Measurements from ENCODE around the gene MAP4K3. TPM values are rescaled to one million over a fixed set of nuclear protein-coding genes. Genes with fewer than 3 reads are reported as not detected.

The MAP4K3 gene
- polyA plus RNA-seq, 1 experiment: 45.5 TPM

DNA sequence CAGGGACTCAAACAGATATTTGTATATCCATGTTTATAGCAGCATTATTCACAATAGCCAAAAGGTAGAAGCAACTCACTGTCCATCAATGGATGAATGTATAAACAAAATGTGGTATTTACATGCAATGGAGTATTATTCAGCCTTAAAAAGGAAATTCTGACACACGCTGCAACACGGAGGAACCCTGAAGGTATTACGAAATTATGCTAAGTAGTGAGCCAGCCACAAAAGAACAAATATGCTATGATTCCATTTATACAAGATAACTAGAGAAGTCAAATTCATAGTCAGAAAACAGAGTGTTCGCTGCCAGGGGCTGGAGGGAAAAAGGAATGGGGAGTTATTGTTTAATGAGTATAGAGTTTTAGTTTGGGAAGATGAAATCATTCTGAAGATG, 132.4 kb downstream of the MAP4K3 start:
- Histone ChIP-seq H3K4me3 (ENCODE audit: low read depth, low read length) (no peak overlapping the region), H3K36me3 (ENCODE audit: control insufficient read depth, insufficient read depth, low read length) (no peaks in the 10 kb centered on the region; the same call in 1 of the 2 replicates), H3K27me3 (ENCODE audit: control insufficient read depth, insufficient read depth, low read length) (no peaks in the 10 kb centered on the region)
- ChIA-PET POLR2A (no interaction called here), CTCF (no interaction called here)
- TF ChIP-seq, protein P1, sequence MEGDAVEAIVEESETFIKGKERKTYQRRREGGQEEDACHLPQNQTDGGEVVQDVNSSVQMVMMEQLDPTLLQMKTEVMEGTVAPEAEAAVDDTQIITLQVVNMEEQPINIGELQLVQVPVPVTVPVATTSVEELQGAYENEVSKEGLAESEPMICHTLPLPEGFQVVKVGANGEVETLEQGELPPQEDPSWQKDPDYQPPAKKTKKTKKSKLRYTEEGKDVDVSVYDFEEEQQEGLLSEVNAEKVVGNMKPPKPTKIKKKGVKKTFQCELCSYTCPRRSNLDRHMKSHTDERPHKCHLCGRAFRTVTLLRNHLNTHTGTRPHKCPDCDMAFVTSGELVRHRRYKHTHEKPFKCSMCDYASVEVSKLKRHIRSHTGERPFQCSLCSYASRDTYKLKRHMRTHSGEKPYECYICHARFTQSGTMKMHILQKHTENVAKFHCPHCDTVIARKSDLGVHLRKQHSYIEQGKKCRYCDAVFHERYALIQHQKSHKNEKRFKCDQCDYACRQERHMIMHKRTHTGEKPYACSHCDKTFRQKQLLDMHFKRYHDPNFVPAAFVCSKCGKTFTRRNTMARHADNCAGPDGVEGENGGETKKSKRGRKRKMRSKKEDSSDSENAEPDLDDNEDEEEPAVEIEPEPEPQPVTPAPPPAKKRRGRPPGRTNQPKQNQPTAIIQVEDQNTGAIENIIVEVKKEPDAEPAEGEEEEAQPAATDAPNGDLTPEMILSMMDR (IDR thresholded peaks at IDR 0.05; ENCODE audit: insufficient read depth, low read depth, low read length): no peak
- DNase-seq (ENCODE audit: low read depth): no peak

DNA sequence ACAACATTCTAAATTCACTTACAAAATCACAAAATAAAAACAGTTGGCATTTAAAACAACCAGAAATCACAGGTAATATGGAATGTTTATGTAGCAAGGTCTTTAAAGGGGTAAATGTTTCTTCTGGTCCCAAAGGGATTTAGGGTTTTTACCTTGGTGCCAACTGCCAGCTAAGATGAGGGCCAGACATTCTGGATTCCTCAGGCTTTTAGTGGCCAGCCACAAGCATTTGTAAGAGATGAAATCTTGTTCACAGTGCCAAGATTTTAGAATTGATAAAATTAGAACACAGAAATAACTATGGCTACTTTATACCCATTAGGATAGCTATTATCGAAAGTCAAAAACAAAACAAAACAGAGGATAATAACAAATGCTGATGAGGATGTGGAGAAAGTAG, 132.9 kb downstream of the MAP4K3 start:
- Histone ChIP-seq H3K4me3 (ENCODE audit: low read depth, low read length) (no peak overlapping the region), H3K36me3 (ENCODE audit: control insufficient read depth, insufficient read depth, low read length) (no peaks in the 10 kb centered on the region; the same call in 1 of the 2 replicates), H3K27me3 (ENCODE audit: control insufficient read depth, insufficient read depth, low read length) (no peaks in the 10 kb centered on the region)
- no peak for DNase-seq (ENCODE audit: low read depth)
- TF ChIP-seq, protein P1 (IDR thresholded peaks at IDR 0.05; ENCODE audit: insufficient read depth, low read depth, low read length): no peak
- ChIA-PET POLR2A (interaction anchor here (0.6 kb wide), 1 partner anchor 183 kb away, joined by 3 read pairs; no protein-coding TSS in a partner anchor), CTCF (no interaction called here)

GRCh38 chr2:39301352-39301751, 135.7 kb downstream of the MAP4K3 start:
- ChIA-PET POLR2A (no interaction called here), CTCF (no interaction called here)
- Histone ChIP-seq H3K27me3 (ENCODE audit: control insufficient read depth, insufficient read depth, low read length) (no peaks in the 10 kb centered on the region), H3K4me3 (ENCODE audit: low read depth, low read length) (no peak overlapping the region), H3K36me3 (ENCODE audit: control insufficient read depth, insufficient read depth, low read length) (peaks cover 2% of the 10 kb centered on the region; the same call in 1 of the 2 replicates)
- TF ChIP-seq, protein P1 (IDR thresholded peaks at IDR 0.05; ENCODE audit: insufficient read depth, low read depth, low read length): no peak
- no peak for DNase-seq (ENCODE audit: low read depth)

- Histone ChIP-seq H3K4me3 (ENCODE audit: low read depth, low read length) (no peak overlapping the region), H3K36me3 (ENCODE audit: control insufficient read depth, insufficient read depth, low read length) (peaks cover 2% of the 10 kb centered on the region; the same call in 1 of the 2 replicates), H3K27me3 (ENCODE audit: control insufficient read depth, insufficient read depth, low read length) (no peaks in the 10 kb centered on the region)
- CTCF ChIA-PET: no interaction called here
- POLR2A ChIA-PET: interaction anchor here (0.6 kb wide), 1 partner anchor 208 kb away, joined by 5 read pairs; no protein-coding TSS in a partner anchor
- no peak for DNase-seq (ENCODE audit: low read depth)
- TF ChIP-seq, protein P1 (IDR thresholded peaks at IDR 0.05; ENCODE audit: insufficient read depth, low read depth, low read length): no peak
Measured at GRCh38 chr2:39300044-39300978, 136.8 kb downstream of the MAP4K3 start.

DNA sequence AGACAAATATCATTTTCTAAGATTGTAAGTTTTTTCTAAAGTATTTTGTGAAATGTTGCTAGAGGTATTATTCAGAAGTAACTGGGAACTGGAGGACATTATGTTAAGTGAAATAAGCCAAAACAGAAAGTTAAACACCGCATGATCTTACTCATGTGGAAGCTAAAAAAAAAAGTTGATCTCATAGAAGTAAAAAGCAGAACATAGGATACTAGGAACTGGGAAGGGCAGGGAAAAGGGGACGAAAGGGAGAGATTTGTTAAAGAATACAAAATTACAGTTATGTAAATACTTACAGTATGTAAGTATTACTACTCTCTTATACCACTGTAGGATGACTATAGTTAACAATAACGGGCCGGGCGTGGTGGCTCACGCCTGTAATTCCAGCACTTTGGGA, 146.7 kb downstream of the MAP4K3 start:
- CTCF ChIA-PET: interaction anchor here (0.7 kb wide), 1 partner anchor 37 kb away, joined by 4 read pairs; no protein-coding TSS in a partner anchor

More for the DNA sequence above, 146.7 kb downstream of the MAP4K3 start:
- no peak overlapping the region for H3K4me3 ChIP-seq (ENCODE audit: low read depth, low read length)
- peaks cover 5% of the 10 kb centered on the region for H3K36me3 ChIP-seq (ENCODE audit: control insufficient read depth, insufficient read depth, low read length)
- no peak for DNase-seq (ENCODE audit: low read depth)
- TF ChIP-seq, protein P1 (IDR thresholded peaks at IDR 0.05; ENCODE audit: insufficient read depth, low read depth, low read length): no peak
- no peaks in the 10 kb centered on the region for H3K27me3 ChIP-seq (ENCODE audit: control insufficient read depth, insufficient read depth, low read length)
- POLR2A ChIA-PET: interaction anchor here (0.6 kb wide), 1 partner anchor 38 kb away, joined by 4 read pairs; no protein-coding TSS in a partner anchor
